PC-3 (cell line): Measurements from ENCODE around the gene CLEC2A. TPM values are rescaled to one million over a fixed set of nuclear protein-coding genes. Genes with fewer than 3 reads are reported as not detected.
"Not testable (repeated sequence)": the region's sequence is repeated elsewhere in the genome, so short reads cannot be mapped to it uniquely, and the experiment has no call there.

Experiments used
- ATAC-seq: fragments of 200-7000 bp; cut with Tn5 transposase; 2 replicates; pipeline ENCODE4 v1.9.1; 2020; ENCODE audit warnings: mild to moderate bottlenecking, moderate library complexity
- BruUV-seq: library from RNA; stranded (reverse); fragments of 400-500 nt; replicated peaks from 2 replicates; lab custom pipeline; 2021; lab: Mats Ljungman, UMichigan
- CTCF ChIA-PET: fragments of 300-600 bp; sonication (Branson Sonifier 250); formaldehyde crosslinking; loops from one replicate; lab custom pipeline; 2022; ENCODE audit warnings: antibody characterized with exemption; lab: Charles Lee
- POLR2A ChIA-PET: fragments of 300-600 bp; sonication (Branson Sonifier 250); formaldehyde crosslinking; loops from one replicate; lab custom pipeline; 2022; ENCODE audit warnings: antibody characterized with exemption; ENCODE audit not compliant: unreplicated experiment; lab: Charles Lee
- DNase-seq: peaks from one replicate; pipeline ENCODE4 v3.0.0-alpha.2; 2015
- H2AFZ ChIP-seq: fragments of 300-600 bp; sonication (generic); 2 replicates; pipeline ENCODE4 v1.6.0; 2016; ENCODE audit warnings: antibody characterized with exemption, low read length
- H3F3A ChIP-seq: fragments of 300-600 bp; sonication (generic); one replicate; pipeline ENCODE4 v1.6.0; 2017; ENCODE audit warnings: antibody characterized with exemption, low read length, control low read depth, mild to moderate bottlenecking; ENCODE audit not compliant: unreplicated experiment
- H3K27ac ChIP-seq: fragments of 300-600 bp; sonication (generic); 2 replicates; pipeline ENCODE4 v1.5.1; 2016; ENCODE audit warnings: mild to moderate bottlenecking, low read length
- H3K27me3 ChIP-seq: fragments of 300-600 bp; sonication (generic); 2 replicates; pipeline ENCODE4 v1.6.1; 2016; ENCODE audit warnings: low read length, mixed read lengths
- H3K36me3 ChIP-seq: fragments of 300-600 bp; sonication (generic); 2 replicates; pipeline ENCODE4 v1.6.1; 2016; ENCODE audit warnings: low read depth, mixed run types, low read length, mixed read lengths
- H3K4me1 ChIP-seq: fragments of 300-600 bp; sonication (generic); 2 replicates; pipeline ENCODE4 v1.5.1; 2016; ENCODE audit warnings: low read length; ENCODE audit not compliant: insufficient read depth
- H3K4me2 ChIP-seq: fragments of 300-600 bp; sonication (generic); 2 replicates; pipeline ENCODE4 v1.6.0; 2016; ENCODE audit warnings: low read length
- H3K4me3 ChIP-seq: fragments of 300-600 bp; sonication (generic); 2 replicates; pipeline ENCODE4 v1.5.1; 2016; ENCODE audit warnings: mild to moderate bottlenecking, low read length, mixed read lengths
- H3K79me2 ChIP-seq: fragments of 300-600 bp; sonication (generic); 2 replicates; pipeline ENCODE4 v1.6.1; 2017; ENCODE audit warnings: low read length, mixed read lengths
- H3K9ac ChIP-seq: fragments of 300-600 bp; sonication (generic); 2 replicates; pipeline ENCODE4 v1.6.0; 2016; ENCODE audit warnings: mild to moderate bottlenecking, low read length
- H3K9me2 ChIP-seq: fragments of 300-600 bp; sonication (generic); replicated peaks from 2 replicates; pipeline ENCODE4 v1.6.1; 2016; ENCODE audit warnings: mixed run types, low read length, mixed read lengths
- H3K9me3 ChIP-seq: fragments of 300-600 bp; sonication (generic); 2 replicates; pipeline ENCODE4 v1.6.1; 2016; ENCODE audit warnings: low read length, mixed read lengths
- H4K20me1 ChIP-seq: fragments of 300-600 bp; sonication (generic); 2 replicates; pipeline ENCODE4 v1.6.1; 2016; ENCODE audit warnings: low read length, mixed read lengths
- EZH2 ChIP-seq: fragments of 300-600 bp; sonication (generic); IDR thresholded peaks from one replicate; pipeline ENCODE4 v1.6.1; 2017; ENCODE audit warnings: antibody characterized with exemption, mild to moderate bottlenecking, low read length; ENCODE audit not compliant: unreplicated experiment
- EZH2phosphoT487 ChIP-seq: fragments of 300-600 bp; sonication (generic); IDR thresholded peaks from 2 replicates; pipeline ENCODE4 v1.6.1; 2018; ENCODE audit warnings: mild to moderate bottlenecking, antibody characterized with exemption, low read length, borderline replicate concordance
- intact Hi-C: fragments of 100-400 bp; cut with micrococcal nuclease; formaldehyde crosslinking; loops from 2 replicates; pipeline ENCODE4 v1.9.0; 2023
- total RNA-seq: library from RNA; depleted of rRNA; stranded (reverse); fragments of >200 nt; gene quantifications from 2 replicates; pipeline ENCODE4 v1.2.3, GENCODE V29; 2014
- TF ChIP-seq, protein P1 (sequence below): fragments of 300-600 bp; sonication (generic); conservative IDR thresholded peaks from 2 replicates; pipeline ENCODE4 v1.5.1; 2017; ENCODE audit warnings: antibody characterized with exemption, low read depth, mild to moderate bottlenecking, low read length

CLEC2A gene
- total RNA-seq, 1 experiment from 2014 or later: not detected

DNA sequence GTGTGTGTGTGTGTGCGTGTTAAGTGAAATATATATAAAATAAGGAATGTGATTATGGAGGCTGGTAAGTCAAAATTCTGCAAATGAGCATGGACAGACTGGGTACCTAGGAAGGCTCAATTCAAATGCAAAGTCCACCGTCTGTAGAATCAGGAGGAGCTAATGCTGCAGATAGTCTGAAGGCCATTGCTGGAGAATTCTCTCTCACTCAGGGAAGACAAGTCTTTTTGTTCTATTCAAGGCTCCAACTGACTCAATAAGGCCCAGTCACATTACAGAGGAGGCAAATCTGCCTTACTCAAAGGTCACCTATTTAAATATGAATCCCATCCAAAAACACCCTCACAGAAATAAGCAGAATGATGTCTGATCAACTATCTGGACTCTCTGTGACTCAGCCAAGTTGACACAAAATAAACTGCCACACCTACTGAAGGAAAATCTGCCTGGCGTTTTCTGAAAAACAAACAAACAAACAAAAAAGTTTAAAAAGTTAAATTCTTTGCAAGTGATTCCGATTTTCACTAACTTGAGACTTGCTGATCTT, 51.6 kb downstream of the CLEC2A start:
- no peaks in the 10 kb centered on the region for H3K9me2 ChIP-seq
- no peak overlapping the region for H3K4me2 ChIP-seq
- BruUV-seq: no TSS peak
- H2AFZ ChIP-seq: no peak overlapping the region
- no peaks in the 10 kb centered on the region for H3K9me3 ChIP-seq
- no peak overlapping the region for H3K4me3 ChIP-seq
- intact Hi-C loops: no loop called here
- no peak for ATAC-seq
- H3K27me3 ChIP-seq: no peaks in the 10 kb centered on the region
- no peak overlapping the region for H3K9ac ChIP-seq
- no peaks in the 10 kb centered on the region for H4K20me1 ChIP-seq
- H3K36me3 ChIP-seq: no peaks in the 10 kb centered on the region
- H3K4me1 ChIP-seq: no peaks in the 10 kb centered on the region
- POLR2A ChIA-PET: no interaction called here
- CTCF ChIA-PET: no interaction called here
- no peaks in the 10 kb centered on the region for H3F3A ChIP-seq
- TF ChIP-seq EZH2: no peak
- no peak for TF ChIP-seq EZH2phosphoT487
- TF ChIP-seq, protein P1, sequence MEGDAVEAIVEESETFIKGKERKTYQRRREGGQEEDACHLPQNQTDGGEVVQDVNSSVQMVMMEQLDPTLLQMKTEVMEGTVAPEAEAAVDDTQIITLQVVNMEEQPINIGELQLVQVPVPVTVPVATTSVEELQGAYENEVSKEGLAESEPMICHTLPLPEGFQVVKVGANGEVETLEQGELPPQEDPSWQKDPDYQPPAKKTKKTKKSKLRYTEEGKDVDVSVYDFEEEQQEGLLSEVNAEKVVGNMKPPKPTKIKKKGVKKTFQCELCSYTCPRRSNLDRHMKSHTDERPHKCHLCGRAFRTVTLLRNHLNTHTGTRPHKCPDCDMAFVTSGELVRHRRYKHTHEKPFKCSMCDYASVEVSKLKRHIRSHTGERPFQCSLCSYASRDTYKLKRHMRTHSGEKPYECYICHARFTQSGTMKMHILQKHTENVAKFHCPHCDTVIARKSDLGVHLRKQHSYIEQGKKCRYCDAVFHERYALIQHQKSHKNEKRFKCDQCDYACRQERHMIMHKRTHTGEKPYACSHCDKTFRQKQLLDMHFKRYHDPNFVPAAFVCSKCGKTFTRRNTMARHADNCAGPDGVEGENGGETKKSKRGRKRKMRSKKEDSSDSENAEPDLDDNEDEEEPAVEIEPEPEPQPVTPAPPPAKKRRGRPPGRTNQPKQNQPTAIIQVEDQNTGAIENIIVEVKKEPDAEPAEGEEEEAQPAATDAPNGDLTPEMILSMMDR: no peak
- DNase-seq: no peak
- H3K27ac ChIP-seq: no peak overlapping the region
- no peaks in the 10 kb centered on the region for H3K79me2 ChIP-seq

DNA sequence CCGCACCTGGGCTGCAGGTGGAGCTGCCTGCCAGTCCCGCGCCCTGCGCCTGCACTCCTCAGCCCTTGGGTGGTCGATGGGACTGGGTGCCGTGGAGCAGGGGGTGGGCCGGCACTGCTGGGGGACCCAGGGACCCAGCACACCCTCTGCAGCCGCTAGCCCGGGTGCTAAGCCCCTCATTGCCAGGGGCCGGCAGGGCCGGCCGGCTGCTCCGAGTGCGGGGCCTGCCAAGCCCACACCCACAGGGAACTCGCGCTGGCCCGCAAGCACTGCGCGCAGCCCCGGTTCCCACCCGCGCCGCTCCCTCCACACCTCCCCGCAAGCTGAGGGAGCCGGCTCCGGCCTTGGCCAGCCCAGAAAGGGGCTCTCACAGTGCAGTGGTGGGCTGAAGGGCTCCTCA, 56.0 kb downstream of the CLEC2A start:
- H2AFZ ChIP-seq, H3K27ac ChIP-seq, H3K9me2 ChIP-seq, intact Hi-C loops, H3K27me3 ChIP-seq, DNase-seq, CTCF ChIA-PET, H3F3A ChIP-seq, H3K79me2 ChIP-seq, ATAC-seq, H3K9ac ChIP-seq, H3K4me1 ChIP-seq, H3K4me3 ChIP-seq, H3K36me3 ChIP-seq, H4K20me1 ChIP-seq, POLR2A ChIA-PET, H3K9me3 ChIP-seq, BruUV-seq, H3K4me2 ChIP-seq: not testable (repeated sequence)

DNA sequence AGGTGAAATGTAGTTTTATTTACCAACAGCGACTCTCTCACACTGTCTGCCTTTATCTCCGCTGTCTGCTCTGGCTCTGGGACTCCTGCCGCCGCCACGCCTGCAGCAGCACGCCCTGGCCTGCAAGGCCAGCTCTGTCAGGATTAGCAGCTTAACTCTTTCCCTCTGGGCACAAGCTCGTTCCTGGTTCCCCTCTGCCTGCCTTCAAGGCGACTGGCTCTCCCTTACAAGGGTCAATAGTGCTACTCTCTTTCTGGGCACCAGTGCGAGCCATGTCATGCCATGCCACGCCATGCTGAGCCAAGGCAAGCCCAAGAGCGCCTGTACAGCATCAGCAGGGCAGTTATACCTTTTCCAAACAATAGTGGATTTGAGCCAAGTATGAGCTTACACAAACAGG, 59.4 kb downstream of the CLEC2A start:
- no TSS peak for BruUV-seq
- no peak for DNase-seq
- H3K4me3 ChIP-seq: no peak overlapping the region
- no peaks in the 10 kb centered on the region for H3K36me3 ChIP-seq
- no peaks in the 10 kb centered on the region; the same call in 1 of the 2 replicates for H3K27me3 ChIP-seq
- no peaks in the 10 kb centered on the region for H3K9me2 ChIP-seq
- H4K20me1 ChIP-seq: no peaks in the 10 kb centered on the region
- no peak overlapping the region for H3K4me2 ChIP-seq
- POLR2A ChIA-PET: no interaction called here
- intact Hi-C loops: no loop called here
- no peak overlapping the region for H3K27ac ChIP-seq
- H3K4me1 ChIP-seq: peaks cover 13% of the 10 kb centered on the region; the same call in 1 of the 2 replicates
- CTCF ChIA-PET: no interaction called here
- no peak overlapping the region for H3K9ac ChIP-seq
- no peak overlapping the region for H2AFZ ChIP-seq
- ATAC-seq: no peak
- no peaks in the 10 kb centered on the region for H3F3A ChIP-seq
- H3K79me2 ChIP-seq: no peaks in the 10 kb centered on the region
- TF ChIP-seq, protein P1: no peak
- TF ChIP-seq EZH2 (no peak), EZH2phosphoT487 (no peak)
- no peaks in the 10 kb centered on the region for H3K9me3 ChIP-seq
